C4-2B (cell line): ENCODE data around the gene CENPB.

ENCODE experiments used
- ZFX ChIP-seq: fragments of 450-650 bp; IDR thresholded peaks from 2 replicates; pipeline ENCODE4 v1.6.1; 2017
- TF ChIP-seq, protein P1 (sequence below): fragments of 450-650 bp; conservative IDR thresholded peaks from 2 replicates; pipeline ENCODE4 v1.5.1; 2017; ENCODE audit warnings: mild to moderate bottlenecking

DNA sequence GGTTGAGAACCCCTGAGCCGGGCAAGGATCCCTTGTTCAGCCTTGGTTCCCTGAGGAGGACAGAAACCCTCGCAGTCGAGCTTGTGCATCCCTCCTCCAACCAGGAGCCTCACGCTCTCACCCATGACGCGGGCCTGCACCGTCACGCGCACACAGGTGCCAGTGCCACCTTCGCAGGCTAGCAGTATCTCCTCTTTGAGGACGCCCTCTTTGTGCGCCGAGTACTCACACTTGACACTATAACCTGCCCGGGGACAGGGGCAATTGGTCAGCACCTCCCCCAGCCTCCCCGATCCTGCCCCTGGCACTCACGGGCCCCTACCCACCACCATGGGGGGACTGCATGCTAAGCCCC lies 32.3 kb downstream of the CENPB start:
- TF ChIP-seq, protein P1, sequence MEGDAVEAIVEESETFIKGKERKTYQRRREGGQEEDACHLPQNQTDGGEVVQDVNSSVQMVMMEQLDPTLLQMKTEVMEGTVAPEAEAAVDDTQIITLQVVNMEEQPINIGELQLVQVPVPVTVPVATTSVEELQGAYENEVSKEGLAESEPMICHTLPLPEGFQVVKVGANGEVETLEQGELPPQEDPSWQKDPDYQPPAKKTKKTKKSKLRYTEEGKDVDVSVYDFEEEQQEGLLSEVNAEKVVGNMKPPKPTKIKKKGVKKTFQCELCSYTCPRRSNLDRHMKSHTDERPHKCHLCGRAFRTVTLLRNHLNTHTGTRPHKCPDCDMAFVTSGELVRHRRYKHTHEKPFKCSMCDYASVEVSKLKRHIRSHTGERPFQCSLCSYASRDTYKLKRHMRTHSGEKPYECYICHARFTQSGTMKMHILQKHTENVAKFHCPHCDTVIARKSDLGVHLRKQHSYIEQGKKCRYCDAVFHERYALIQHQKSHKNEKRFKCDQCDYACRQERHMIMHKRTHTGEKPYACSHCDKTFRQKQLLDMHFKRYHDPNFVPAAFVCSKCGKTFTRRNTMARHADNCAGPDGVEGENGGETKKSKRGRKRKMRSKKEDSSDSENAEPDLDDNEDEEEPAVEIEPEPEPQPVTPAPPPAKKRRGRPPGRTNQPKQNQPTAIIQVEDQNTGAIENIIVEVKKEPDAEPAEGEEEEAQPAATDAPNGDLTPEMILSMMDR: no peak
- TF ChIP-seq ZFX: no peak
